ENCODE measurements around the gene EFNA3. TPM values are rescaled to one million over a fixed set of nuclear protein-coding genes. Genes with fewer than 3 reads are reported as not detected.

Gene EFNA3
- polyA plus RNA-seq, 1 donor from 2014 or later: 12.2 TPM

DNA sequence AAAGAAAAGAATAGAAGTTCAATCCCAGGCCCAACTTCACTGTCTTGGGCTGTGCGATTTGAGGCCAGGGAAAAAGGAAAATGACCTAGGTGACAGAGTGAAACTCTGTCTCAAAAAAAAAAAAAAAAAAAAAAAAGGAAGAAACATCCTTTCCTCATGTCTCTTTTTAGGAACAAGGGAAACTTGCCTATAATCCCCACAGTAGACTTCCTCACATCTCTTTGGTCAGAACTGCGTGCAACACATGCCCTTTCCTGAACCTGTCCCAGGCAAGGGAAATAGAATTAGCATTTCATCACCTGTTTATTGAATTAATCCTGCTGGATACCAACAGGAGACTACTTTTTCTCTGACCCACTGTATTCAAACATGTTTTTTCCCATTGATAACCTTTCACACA, 42.7 kb upstream of the EFNA3 start:
- Histone ChIP-seq H3K9ac (ENCODE audit: low read length) (no peak overlapping the region), H3K79me2 (replicated peaks; ENCODE audit: insufficient read depth, low read length) (no peaks in the 10 kb centered on the region), H3K27ac (ENCODE audit: low read length) (no peak overlapping the region), H2AFZ (ENCODE audit: low read depth, low read length) (no peak overlapping the region), H3K4me3 (ENCODE audit: low read length) (no peak overlapping the region), H3K9me2 (ENCODE audit: insufficient read depth, low read length) (no peaks in the 10 kb centered on the region), H3K4me2 (ENCODE audit: low read length) (no peak overlapping the region), H3K9me3 (ENCODE audit: low read length) (no peaks in the 10 kb centered on the region), H3K27me3 (ENCODE audit: insufficient read depth, low read depth, low read length) (no peaks in the 10 kb centered on the region), H3F3A (ENCODE audit: insufficient read depth, low read length, poor library complexity, severe bottlenecking) (no peaks in the 10 kb centered on the region), H4K20me1 (ENCODE audit: insufficient read depth) (no peaks in the 10 kb centered on the region), H3K36me3 (ENCODE audit: insufficient read depth, low read length) (no peaks in the 10 kb centered on the region)
- TF ChIP-seq POLR2AphosphoS5 (IDR thresholded peaks at IDR 0.05): no peak
- no peak for TF ChIP-seq SMC3 (conservative IDR thresholded peaks at IDR 0.05; ENCODE audit: poor library complexity)
- TF ChIP-seq TAF1 (IDR thresholded peaks at IDR 0.05; ENCODE audit: low read depth): no peak
- TF ChIP-seq EP300 (conservative IDR thresholded peaks at IDR 0.05; ENCODE audit: poor library complexity, severe bottlenecking): no peak
- no peak for TF ChIP-seq RAD21 (conservative IDR thresholded peaks at IDR 0.05)
- TF ChIP-seq, protein P1, sequence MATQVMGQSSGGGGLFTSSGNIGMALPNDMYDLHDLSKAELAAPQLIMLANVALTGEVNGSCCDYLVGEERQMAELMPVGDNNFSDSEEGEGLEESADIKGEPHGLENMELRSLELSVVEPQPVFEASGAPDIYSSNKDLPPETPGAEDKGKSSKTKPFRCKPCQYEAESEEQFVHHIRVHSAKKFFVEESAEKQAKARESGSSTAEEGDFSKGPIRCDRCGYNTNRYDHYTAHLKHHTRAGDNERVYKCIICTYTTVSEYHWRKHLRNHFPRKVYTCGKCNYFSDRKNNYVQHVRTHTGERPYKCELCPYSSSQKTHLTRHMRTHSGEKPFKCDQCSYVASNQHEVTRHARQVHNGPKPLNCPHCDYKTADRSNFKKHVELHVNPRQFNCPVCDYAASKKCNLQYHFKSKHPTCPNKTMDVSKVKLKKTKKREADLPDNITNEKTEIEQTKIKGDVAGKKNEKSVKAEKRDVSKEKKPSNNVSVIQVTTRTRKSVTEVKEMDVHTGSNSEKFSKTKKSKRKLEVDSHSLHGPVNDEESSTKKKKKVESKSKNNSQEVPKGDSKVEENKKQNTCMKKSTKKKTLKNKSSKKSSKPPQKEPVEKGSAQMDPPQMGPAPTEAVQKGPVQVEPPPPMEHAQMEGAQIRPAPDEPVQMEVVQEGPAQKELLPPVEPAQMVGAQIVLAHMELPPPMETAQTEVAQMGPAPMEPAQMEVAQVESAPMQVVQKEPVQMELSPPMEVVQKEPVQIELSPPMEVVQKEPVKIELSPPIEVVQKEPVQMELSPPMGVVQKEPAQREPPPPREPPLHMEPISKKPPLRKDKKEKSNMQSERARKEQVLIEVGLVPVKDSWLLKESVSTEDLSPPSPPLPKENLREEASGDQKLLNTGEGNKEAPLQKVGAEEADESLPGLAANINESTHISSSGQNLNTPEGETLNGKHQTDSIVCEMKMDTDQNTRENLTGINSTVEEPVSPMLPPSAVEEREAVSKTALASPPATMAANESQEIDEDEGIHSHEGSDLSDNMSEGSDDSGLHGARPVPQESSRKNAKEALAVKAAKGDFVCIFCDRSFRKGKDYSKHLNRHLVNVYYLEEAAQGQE (IDR thresholded peaks at IDR 0.05; ENCODE audit: borderline replicate concordance): no peak
- TF ChIP-seq MXI1 (conservative IDR thresholded peaks at IDR 0.05; ENCODE audit: poor library complexity, severe bottlenecking): no peak
- TF ChIP-seq, protein P2, sequence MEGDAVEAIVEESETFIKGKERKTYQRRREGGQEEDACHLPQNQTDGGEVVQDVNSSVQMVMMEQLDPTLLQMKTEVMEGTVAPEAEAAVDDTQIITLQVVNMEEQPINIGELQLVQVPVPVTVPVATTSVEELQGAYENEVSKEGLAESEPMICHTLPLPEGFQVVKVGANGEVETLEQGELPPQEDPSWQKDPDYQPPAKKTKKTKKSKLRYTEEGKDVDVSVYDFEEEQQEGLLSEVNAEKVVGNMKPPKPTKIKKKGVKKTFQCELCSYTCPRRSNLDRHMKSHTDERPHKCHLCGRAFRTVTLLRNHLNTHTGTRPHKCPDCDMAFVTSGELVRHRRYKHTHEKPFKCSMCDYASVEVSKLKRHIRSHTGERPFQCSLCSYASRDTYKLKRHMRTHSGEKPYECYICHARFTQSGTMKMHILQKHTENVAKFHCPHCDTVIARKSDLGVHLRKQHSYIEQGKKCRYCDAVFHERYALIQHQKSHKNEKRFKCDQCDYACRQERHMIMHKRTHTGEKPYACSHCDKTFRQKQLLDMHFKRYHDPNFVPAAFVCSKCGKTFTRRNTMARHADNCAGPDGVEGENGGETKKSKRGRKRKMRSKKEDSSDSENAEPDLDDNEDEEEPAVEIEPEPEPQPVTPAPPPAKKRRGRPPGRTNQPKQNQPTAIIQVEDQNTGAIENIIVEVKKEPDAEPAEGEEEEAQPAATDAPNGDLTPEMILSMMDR (IDR thresholded peaks at IDR 0.05; ENCODE audit: poor library complexity, severe bottlenecking): no peak
- no peak for TF ChIP-seq EZH2 (IDR thresholded peaks at IDR 0.05; ENCODE audit: borderline replicate concordance, insufficient read depth, low read length, poor library complexity, severe bottlenecking)

DNA sequence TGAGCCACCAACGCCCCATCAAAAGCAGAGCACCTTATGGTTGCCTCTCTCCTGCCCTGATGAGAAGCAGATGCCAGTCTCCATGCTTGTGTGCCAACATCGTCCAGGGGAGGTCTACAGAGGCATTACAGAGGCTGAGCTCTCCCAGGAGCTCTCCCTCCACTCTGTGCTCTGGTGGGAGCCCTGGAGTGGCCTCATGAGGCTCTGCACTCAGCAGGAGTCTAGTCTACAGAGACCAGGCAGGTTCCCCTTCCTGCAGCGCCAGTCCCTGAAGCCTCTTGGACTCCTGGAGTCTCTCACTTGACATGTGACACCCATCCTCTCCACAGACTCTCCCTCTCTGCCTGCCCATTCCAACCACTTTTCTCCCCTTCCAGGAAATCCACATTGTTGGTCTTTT, 41.6 kb upstream of the EFNA3 start:
- H4K20me1 ChIP-seq (ENCODE audit: insufficient read depth): no peaks in the 10 kb centered on the region
- no peaks in the 10 kb centered on the region for H3K9me3 ChIP-seq (ENCODE audit: low read length)
- TF ChIP-seq MXI1 (conservative IDR thresholded peaks at IDR 0.05; ENCODE audit: poor library complexity, severe bottlenecking): no peak
- no peak for TF ChIP-seq POLR2AphosphoS5 (IDR thresholded peaks at IDR 0.05)
- TF ChIP-seq SMC3 (conservative IDR thresholded peaks at IDR 0.05; ENCODE audit: poor library complexity): no peak
- TF ChIP-seq, protein P1 (IDR thresholded peaks at IDR 0.05; ENCODE audit: borderline replicate concordance): no peak
- TF ChIP-seq EP300 (conservative IDR thresholded peaks at IDR 0.05; ENCODE audit: poor library complexity, severe bottlenecking): no peak
- TF ChIP-seq, protein P2 (IDR thresholded peaks at IDR 0.05; ENCODE audit: poor library complexity, severe bottlenecking): no peak
- no peak for TF ChIP-seq EZH2 (IDR thresholded peaks at IDR 0.05; ENCODE audit: borderline replicate concordance, insufficient read depth, low read length, poor library complexity, severe bottlenecking)
- TF ChIP-seq RAD21 (conservative IDR thresholded peaks at IDR 0.05): no peak
- TF ChIP-seq TAF1 (IDR thresholded peaks at IDR 0.05; ENCODE audit: low read depth): no peak
- H3K27me3 ChIP-seq (ENCODE audit: insufficient read depth, low read depth, low read length): no peaks in the 10 kb centered on the region
- H2AFZ ChIP-seq (ENCODE audit: low read depth, low read length): no peak overlapping the region
- no peak overlapping the region for H3K27ac ChIP-seq (ENCODE audit: low read length)
- no peaks in the 10 kb centered on the region for H3K36me3 ChIP-seq (ENCODE audit: insufficient read depth, low read length)
- no peak overlapping the region for H3K4me2 ChIP-seq (ENCODE audit: low read length)
- H3K9me2 ChIP-seq (ENCODE audit: insufficient read depth, low read length): no peaks in the 10 kb centered on the region
- no peaks in the 10 kb centered on the region for H3K79me2 ChIP-seq (replicated peaks; ENCODE audit: insufficient read depth, low read length)
- H3K9ac ChIP-seq (ENCODE audit: low read length): no peak overlapping the region
- H3K4me3 ChIP-seq (ENCODE audit: low read length): no peak overlapping the region
- H3F3A ChIP-seq (ENCODE audit: insufficient read depth, low read length, poor library complexity, severe bottlenecking): no peaks in the 10 kb centered on the region

Data from neural cell (in vitro differentiated cells).